ENCODE results near the gene ZNF708. TPM values are rescaled to one million over a fixed set of nuclear protein-coding genes. Genes with fewer than 3 reads are reported as not detected.
"Not testable (repeated sequence)": the region's sequence is repeated elsewhere in the genome, so short reads cannot be mapped to it uniquely, and the experiment has no call there.

Gene ZNF708
- polyA plus RNA-seq, 4 donors, result 14.5 to 21.5 (median 20.5) TPM

GRCh38 chr19:21260848-21261381 lies 68.3 kb downstream of the ZNF708 start:
- DNase-seq (ENCODE audit: low read depth in 4 of 4, low spot score in 3 of 4), result not testable (repeated sequence)

GRCh38 chr19:21260164-21260847 lies 68.9 kb downstream of the ZNF708 start:
- no peak for DNase-seq (ENCODE audit: low read depth in 4 of 4, low spot score in 3 of 4)

GRCh38 chr19:21259421-21260124 lies 69.6 kb downstream of the ZNF708 start:
- not testable (repeated sequence) for DNase-seq (ENCODE audit: low read depth in 4 of 4, low spot score in 3 of 4)

- no peak for DNase-seq (ENCODE audit: low read depth in 4 of 4, low spot score in 3 of 4)
Observed at GRCh38 chr19:21256722-21257121, 72.5 kb downstream of the ZNF708 start.

Other genes with a start within 250 kb of the ZNF708 start
- 10 to 100 TPM; 13.0 to 25.2 (median 16.2) TPM for gene ZNF714, start 247.2 kb downstream of the ZNF708 start, polyA plus RNA-seq (ENCODE audit: insufficient read length in 4 of 4)
- 10 to 100 TPM; 16.9 to 27.8 (median 23.5) TPM for gene ZNF431, start 187.4 kb downstream of the ZNF708 start, polyA plus RNA-seq (ENCODE audit: insufficient read length in 4 of 4)
- 10 to 100 TPM; 31.8 to 42.3 (median 38.5) TPM for gene ZNF738, start 29.6 kb upstream of the ZNF708 start, polyA plus RNA-seq (ENCODE audit: insufficient read length in 4 of 4)
- gene ZNF493, start 67.7 kb upstream of the ZNF708 start, polyA plus RNA-seq (ENCODE audit: insufficient read length in 4 of 4), result 10 to 100 TPM; 17.7 to 28.2 (median 24.0) TPM
- gene ZNF429, start 176.2 kb upstream of the ZNF708 start, polyA plus RNA-seq (ENCODE audit: insufficient read length in 4 of 4), result 10 to 100 TPM; 24.7 to 31.8 (median 27.8) TPM